GM19452 (cell line): ENCODE measurements around the gene ZNF628.

ENCODE experiments used
- ATAC-seq: cut with Tn5 transposase; IDR thresholded peaks from one replicate; pipeline ENCODE4 v1.9.1; 2021; ENCODE audit not compliant: unreplicated experiment

The ZNF628 gene

GRCh38 chr19:55527197-55528029, 51.0 kb downstream of the ZNF628 start:
- no peak for ATAC-seq

- ATAC-seq: no peak
Observed at GRCh38 chr19:55528030-55528803, 51.8 kb downstream of the ZNF628 start.

GRCh38 chr19:55529636-55530234, 53.3 kb downstream of the ZNF628 start:
- no peak for ATAC-seq

GRCh38 chr19:55530996-55531395, 54.6 kb downstream of the ZNF628 start:
- ATAC-seq: no peak
